H1 (cell line): ENCODE results near the gene CROCC2. TPM values are rescaled to one million over a fixed set of nuclear protein-coding genes. Genes with fewer than 3 reads are reported as not detected.
"Not testable (repeated sequence)": the region's sequence is repeated elsewhere in the genome, so short reads cannot be mapped to it uniquely, and the experiment has no call there.

ENCODE experiments used
- CTCF ChIA-PET: fragments of 300-600 bp; sonication (Branson Sonifier 250); formaldehyde crosslinking; loops from one replicate; lab custom pipeline; 2021; ENCODE audit not compliant: partially characterized antibody; lab: Charles Lee
- POLR2A ChIA-PET: fragments of 300-600 bp; sonication (Branson Sonifier 250); formaldehyde crosslinking; loops from one replicate; lab custom pipeline; 2021; ENCODE audit warnings: inconsistent platforms; ENCODE audit not compliant: partially characterized antibody; lab: Charles Lee
- DNase-seq, 2 experiments: peaks; one replicate each; pipeline versions ENCODE4 v3.0.0 to v3.0.0-alpha.2; 2010 to 2022; ENCODE audit warnings: low spot score in 2 of 2, low read depth in 1 of 2, mixed read lengths in 1 of 2
- FAIRE-seq: peaks from 2 replicates; lab custom pipeline; 2011; peaks lifted over from hg19 to GRCh38; lab: Jason Lieb, UNC
- H2AFZ ChIP-seq: 2 replicates; pipeline ENCODE4 v1.8.1; 2012; ENCODE audit warnings: low read length, inconsistent platforms
- H2AK5ac ChIP-seq: 2 replicates; pipeline ENCODE4 v1.6.1; 2013; ENCODE audit warnings: low read depth, low read length
- H2BK120ac ChIP-seq: replicated peaks from 2 replicates; pipeline ENCODE3; 2013; ENCODE audit warnings: low read depth, low read length, inconsistent platforms
- H2BK12ac ChIP-seq: 2 replicates; pipeline ENCODE4 v1.6.1; 2013; ENCODE audit warnings: low read depth, low read length
- H2BK15ac ChIP-seq: 2 replicates; pipeline ENCODE4 v1.6.1; 2013; ENCODE audit warnings: low read length
- H2BK20ac ChIP-seq: 2 replicates; pipeline ENCODE4 v1.6.1; 2013; ENCODE audit warnings: low read length
- H2BK5ac ChIP-seq: 2 replicates; pipeline ENCODE4 v1.6.1; 2013; ENCODE audit warnings: low read depth, low read length
- H3K14ac ChIP-seq: 2 replicates; pipeline ENCODE4 v1.6.1; 2013; ENCODE audit warnings: inconsistent platforms; ENCODE audit not compliant: insufficient read length
- H3K18ac ChIP-seq: 2 replicates; pipeline ENCODE4 v1.6.1; 2013; ENCODE audit warnings: low read length; ENCODE audit errors: extremely low read depth
- H3K23ac ChIP-seq: 2 replicates; pipeline ENCODE4 v1.6.1; 2013; ENCODE audit warnings: inconsistent platforms; ENCODE audit not compliant: insufficient read length
- H3K23me2 ChIP-seq: 2 replicates; pipeline ENCODE4 v1.6.1; 2013; ENCODE audit warnings: low read depth, low read length
- H3K27ac ChIP-seq: 2 replicates; pipeline ENCODE4 v1.6.1; 2011; ENCODE audit warnings: low read depth, low read length, inconsistent platforms
- H3K27me3 ChIP-seq, 4 experiments: replicated peaks in 1 of 4; 1 replicate in 1 of 4; 2 replicates in 3 of 4; pipeline versions ENCODE4 v1.6.1 to v1.8.1; 2011 to 2013; ENCODE audit warnings: low read length in 3 of 4, mild to moderate bottlenecking in 3 of 4, inconsistent platforms in 2 of 4, mixed read lengths in 2 of 4, moderate library complexity in 1 of 4; ENCODE audit not compliant: control insufficient read depth in 3 of 4, insufficient read depth in 3 of 4; ENCODE audit errors: extremely low read depth in 1 of 4
- H3K36me3 ChIP-seq, 4 experiments: 2 replicates each; pipeline versions ENCODE4 v1.6.1 to v1.8.1; 2011 to 2013; ENCODE audit warnings: mild to moderate bottlenecking in 4 of 4, low read length in 3 of 4, moderate library complexity in 2 of 4, control low read depth in 1 of 4, inconsistent platforms in 1 of 4; ENCODE audit not compliant: insufficient read depth in 4 of 4, control insufficient read depth in 2 of 4
- H3K4ac ChIP-seq: replicated peaks from 2 replicates; pipeline ENCODE3; 2013; ENCODE audit warnings: low read length, low read depth, mixed read lengths, inconsistent platforms; ENCODE audit not compliant: insufficient read length
- H3K4me1 ChIP-seq, 4 experiments: replicated peaks in 1 of 4; 1 replicate in 1 of 4; 2 replicates in 3 of 4; pipeline versions ENCODE4 v1.6.1 to v1.8.1; 2011 to 2013; ENCODE audit warnings: low read length in 3 of 4, inconsistent platforms in 2 of 4, mixed read lengths in 1 of 4; ENCODE audit not compliant: insufficient read depth in 4 of 4, control insufficient read depth in 3 of 4
- H3K4me2 ChIP-seq, 2 experiments: 2 replicates each; pipeline versions ENCODE4 v1.6.1 to v1.8.1; 2011 to 2013; ENCODE audit warnings: low read depth in 2 of 2, low read length in 2 of 2, control low read depth in 1 of 2, inconsistent platforms in 1 of 2, mild to moderate bottlenecking in 1 of 2; ENCODE audit not compliant: insufficient read depth in 1 of 2
- H3K4me3 ChIP-seq, 4 experiments: fragments of 200-600, 300-600 bp in 1 of 4; sonication (generic), shearing (Covaris generic), sonication (Bioruptor Twin) in 1 of 4; 2 replicates each; pipeline versions ENCODE4 v1.5.1 to v1.8.1; 2011 to 2016; ENCODE audit warnings: low read length in 4 of 4, low read depth in 3 of 4, control low read depth in 2 of 4, inconsistent platforms in 2 of 4, mild to moderate bottlenecking in 2 of 4, mixed read lengths in 1 of 4, moderate library complexity in 1 of 4; ENCODE audit not compliant: insufficient read depth in 2 of 4; ENCODE audit errors: extremely low read depth in 1 of 4
- H3K56ac ChIP-seq: replicated peaks from 2 replicates; pipeline ENCODE3; 2013; ENCODE audit warnings: low read depth, mild to moderate bottlenecking, mixed read lengths, low read length, inconsistent platforms; ENCODE audit not compliant: insufficient read length
- H3K79me1 ChIP-seq: 2 replicates; pipeline ENCODE4 v1.6.1; 2013; ENCODE audit warnings: low read depth, low read length, control low read depth
- H3K79me2 ChIP-seq, 2 experiments: 2 replicates each; pipeline versions ENCODE4 v1.6.1 to v1.8.1; 2012 to 2013; ENCODE audit warnings: low read length in 2 of 2, mild to moderate bottlenecking in 2 of 2, inconsistent platforms in 1 of 2; ENCODE audit not compliant: insufficient read depth in 2 of 2, control insufficient read depth in 1 of 2
- H3K9ac ChIP-seq, 4 experiments: replicated peaks in 1 of 4; 1 replicate in 1 of 4; 2 replicates in 3 of 4; pipeline versions ENCODE4 v1.6.1 to v1.8.1; 2011 to 2013; ENCODE audit warnings: low read depth in 3 of 4, low read length in 3 of 4, control low read depth in 2 of 4, mild to moderate bottlenecking in 2 of 4, moderate library complexity in 2 of 4, inconsistent platforms in 1 of 4; ENCODE audit errors: extremely low read depth in 1 of 4
- H3K9me3 ChIP-seq, 2 experiments: 2 replicates each; pipeline versions ENCODE4 v1.6.1 to v1.8.1; 2012 to 2013; ENCODE audit warnings: mild to moderate bottlenecking in 2 of 2, moderate library complexity in 2 of 2, control low read depth in 1 of 2, inconsistent platforms in 1 of 2, low read depth in 1 of 2, low read length in 1 of 2, mixed read lengths in 1 of 2; ENCODE audit not compliant: insufficient read depth in 2 of 2
- H4K20me1 ChIP-seq, 2 experiments: replicated peaks in 1 of 2; 2 replicates each; pipeline versions ENCODE3 to v1.8.1; 2011 to 2013; ENCODE audit warnings: inconsistent platforms in 2 of 2, low read length in 2 of 2, mild to moderate bottlenecking in 1 of 2; ENCODE audit not compliant: insufficient read depth in 2 of 2, control insufficient read depth in 1 of 2
- H4K5ac ChIP-seq: 2 replicates; pipeline ENCODE4 v1.6.1; 2013; ENCODE audit warnings: low read length, low read depth, mixed read lengths, inconsistent platforms; ENCODE audit not compliant: insufficient read length
- H4K8ac ChIP-seq: 2 replicates; pipeline ENCODE4 v1.8.0; 2013; ENCODE audit warnings: mild to moderate bottlenecking, moderate library complexity, low read length, inconsistent platforms; ENCODE audit not compliant: insufficient read depth; ENCODE audit errors: extremely low read depth
- H4K91ac ChIP-seq: replicated peaks from 2 replicates; pipeline ENCODE3; 2013; ENCODE audit warnings: low read length, mixed read lengths, inconsistent platforms; ENCODE audit not compliant: insufficient read length
- WGBS, 2 experiments: shearing (Covaris generic) in 1 of 2; methylation state at CpG; one replicate each; pipeline versions ENCODE4 v1.1.6 to v1.1.7; 2013 to 2015; ENCODE audit warnings: low lambda C conversion rate in 2 of 2, mixed read lengths in 2 of 2, inconsistent platforms in 1 of 2, low coverage in 1 of 2, missing lambda C conversion rate in 1 of 2; ENCODE audit not compliant: insufficient replicate concordance in 2 of 2, insufficient coverage in 1 of 2, insufficient read length in 1 of 2; ENCODE audit errors: extremely low coverage in 1 of 2, missing lambda C conversion rate in 1 of 2; 5-methylcytosine and 5-hydroxymethylcytosine counted together
- polyA plus RNA-seq, 7 experiments: library from polyadenylated mRNA; depleted of rRNA in 3 of 7; stranded (reverse) in 5 of 7; unstranded in 2 of 7; fragments of >200 nt in 5 of 7; fragments of 200-250 nt in 2 of 7; gene quantifications; 1 replicate in 5 of 7; 2 replicates in 1 of 7; 4 replicates in 1 of 7; pipeline versions ENCODE4 v1.2.1 to v1.2.3, GENCODE V29; 2011 to 2013; ENCODE audit warnings: missing spikeins in 2 of 7, mixed read lengths in 2 of 7
- total RNA-seq: library from RNA; stranded (reverse); fragmentation: NEBNext Ultra II Directional; extraction: Animal tissue kit (Norgen Biotek cat#: 25700); gene quantifications from 2 replicates; pipeline ENCODE4 v1.2.1, GENCODE V29; 2021

Gene CROCC2
- total and polyA plus RNA-seq, 2 of the 8 experiments (the other 6 are each of a cell fraction or from before 2014, with no cell fraction given): not detected

- H2BK120ac ChIP-seq, POLR2A ChIA-PET, H3K18ac ChIP-seq, H2BK12ac ChIP-seq, H3K4me2 ChIP-seq, H3K79me1 ChIP-seq, H3K14ac ChIP-seq, H4K8ac ChIP-seq, H2AK5ac ChIP-seq, H3K27ac ChIP-seq, H3K23ac ChIP-seq, H2BK5ac ChIP-seq, H2AFZ ChIP-seq, H3K4me1 ChIP-seq, H3K27me3 ChIP-seq, H3K79me2 ChIP-seq, FAIRE-seq, DNase-seq, H3K4me3 ChIP-seq, H3K56ac ChIP-seq, H3K9me3 ChIP-seq, H4K91ac ChIP-seq, H2BK20ac ChIP-seq, H3K23me2 ChIP-seq, H4K20me1 ChIP-seq, H3K36me3 ChIP-seq, H3K4ac ChIP-seq, H3K9ac ChIP-seq, H4K5ac ChIP-seq, H2BK15ac ChIP-seq: not testable (repeated sequence)
- CTCF ChIA-PET: interaction anchor here (1.0 kb wide), 1 partner anchor 54 kb away, joined by 3 read pairs; no protein-coding TSS in a partner anchor
- 76% methylated on average over 4 of the region's 4 CpGs; no CpG with 5 or more reads in 1 of the 2 experiments for WGBS, 2 experiments
These were observed 69.8 kb downstream of the CROCC2 start for GRCh38 chr2:240975903-240976302.
